Caki2 (cell line): ENCODE results near the gene NFKBIB. TPM values are rescaled to one million over a fixed set of nuclear protein-coding genes. Genes with fewer than 3 reads are reported as not detected.
"Not testable (repeated sequence)": the region's sequence is repeated elsewhere in the genome, so short reads cannot be mapped to it uniquely, and the experiment has no call there.

Source experiments
- DNase-seq: peaks from one replicate; pipeline ENCODE4 v3.0.0-alpha.2; 2015; ENCODE audit warnings: low read depth
- in situ Hi-C: cut with HindIII; loops from 2 replicates; pipeline ENCODE4 v1.10.0; 2016; ENCODE audit warnings: low sequenced_read_pairs, low pct_unique_long_range_greater_than_20kb, mixed read lengths
- total RNA-seq: library from RNA; depleted of rRNA; stranded (reverse); fragments of >200 nt; shearing (Covaris generic); gene quantifications from 2 replicates; pipeline ENCODE4 v1.2.3, GENCODE V29; 2014; ENCODE audit warnings: low replicate concordance

The NFKBIB gene
- total RNA-seq, 1 experiment from 2014 or later = 48.3 TPM

DNA sequence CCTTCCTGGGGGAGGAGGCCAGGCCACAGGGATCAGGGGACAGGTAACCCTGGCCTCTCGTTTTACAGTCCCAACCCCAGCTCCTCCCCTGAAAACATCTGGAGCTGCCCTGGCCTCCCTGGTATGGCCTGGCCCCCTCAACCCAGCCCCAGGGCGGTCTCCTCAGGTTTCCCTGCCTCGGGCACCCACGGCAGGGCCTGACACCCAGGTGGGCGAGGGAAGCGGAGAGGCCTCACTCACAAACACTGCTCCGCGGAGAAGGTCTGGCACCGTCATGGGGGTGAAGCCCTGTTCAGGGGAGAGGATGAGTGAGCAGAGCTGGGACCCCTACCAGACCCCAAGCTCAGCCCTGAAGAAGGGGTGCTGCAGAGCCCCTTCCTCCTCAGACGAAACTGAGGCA lies 18.8 kb downstream of the NFKBIB start:
- in situ Hi-C loops = no loop called here
- DNase-seq = no peak

DNA sequence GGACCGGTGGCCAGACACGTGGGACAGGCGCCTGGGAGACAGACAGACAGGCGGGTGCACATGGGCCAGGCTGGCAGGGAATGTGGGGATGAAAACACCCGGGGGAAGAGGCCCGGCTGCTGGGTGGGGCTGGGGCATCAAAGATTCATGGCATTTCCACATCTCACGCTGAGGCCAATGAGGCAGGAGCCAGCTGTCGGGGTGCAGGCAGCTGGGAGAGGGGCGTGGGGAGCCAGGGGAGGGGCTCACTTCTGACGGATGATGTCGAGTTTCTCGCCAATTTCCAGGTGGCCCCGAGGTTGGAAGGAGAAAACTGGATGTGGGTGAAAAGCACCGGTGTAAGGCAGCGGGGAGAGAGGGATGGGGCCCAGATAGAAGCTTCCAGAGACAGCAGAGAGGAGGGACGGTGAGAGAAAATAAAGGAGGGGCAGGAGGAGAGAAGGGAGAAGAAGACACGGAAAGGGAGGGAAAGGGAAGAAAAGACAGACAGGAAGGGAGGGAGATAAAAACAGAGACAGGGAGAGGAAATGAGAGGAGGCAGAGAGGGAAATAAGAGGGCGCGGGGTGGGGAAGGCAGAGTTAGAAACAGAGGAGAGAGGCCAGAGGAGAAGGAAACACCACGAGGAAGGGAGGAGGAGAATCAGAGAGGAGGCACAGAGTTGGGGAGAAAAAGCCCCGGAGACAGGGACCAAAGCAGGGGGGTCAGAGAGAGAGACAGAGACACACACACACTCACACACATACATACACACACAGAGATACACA lies 20.2 kb downstream of the NFKBIB start:
- in situ Hi-C loops = no loop called here

DNA sequence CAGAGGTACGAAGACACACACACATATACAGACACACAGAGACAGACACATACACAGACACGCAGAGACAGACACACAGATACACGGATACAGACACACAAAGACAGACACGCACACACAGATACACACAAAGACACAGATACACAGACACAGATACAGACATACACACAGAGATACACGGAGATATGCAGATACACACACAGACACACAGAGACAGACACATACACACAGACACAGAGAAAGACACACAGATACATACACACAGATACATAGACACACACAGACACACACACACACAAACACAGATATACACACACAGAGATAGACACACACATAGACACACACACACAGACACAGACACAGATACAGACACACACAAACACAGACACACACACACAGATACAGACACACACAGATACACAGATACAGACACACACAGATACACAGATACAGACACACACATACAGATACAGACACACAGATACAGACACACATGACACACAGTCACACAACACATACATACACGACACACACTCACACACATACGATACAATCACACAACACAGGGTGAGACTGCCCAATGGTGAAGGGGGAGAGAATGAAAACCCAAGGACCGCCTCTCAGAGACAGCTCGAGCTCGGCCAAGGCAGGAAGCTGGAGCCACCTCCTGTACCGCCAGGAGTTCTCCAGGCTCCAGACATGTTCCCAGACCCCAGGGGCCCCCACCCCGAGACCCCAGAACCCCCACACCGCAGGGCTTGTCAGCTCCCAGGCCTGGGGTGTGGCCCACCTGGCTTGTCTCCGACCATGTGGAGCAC lies 21.0 kb downstream of the NFKBIB start:
- no peak for DNase-seq
- in situ Hi-C loops = no loop called here

More for the DNA sequence above, 20.2 kb downstream of the NFKBIB start:
- no peak for DNase-seq

DNA sequence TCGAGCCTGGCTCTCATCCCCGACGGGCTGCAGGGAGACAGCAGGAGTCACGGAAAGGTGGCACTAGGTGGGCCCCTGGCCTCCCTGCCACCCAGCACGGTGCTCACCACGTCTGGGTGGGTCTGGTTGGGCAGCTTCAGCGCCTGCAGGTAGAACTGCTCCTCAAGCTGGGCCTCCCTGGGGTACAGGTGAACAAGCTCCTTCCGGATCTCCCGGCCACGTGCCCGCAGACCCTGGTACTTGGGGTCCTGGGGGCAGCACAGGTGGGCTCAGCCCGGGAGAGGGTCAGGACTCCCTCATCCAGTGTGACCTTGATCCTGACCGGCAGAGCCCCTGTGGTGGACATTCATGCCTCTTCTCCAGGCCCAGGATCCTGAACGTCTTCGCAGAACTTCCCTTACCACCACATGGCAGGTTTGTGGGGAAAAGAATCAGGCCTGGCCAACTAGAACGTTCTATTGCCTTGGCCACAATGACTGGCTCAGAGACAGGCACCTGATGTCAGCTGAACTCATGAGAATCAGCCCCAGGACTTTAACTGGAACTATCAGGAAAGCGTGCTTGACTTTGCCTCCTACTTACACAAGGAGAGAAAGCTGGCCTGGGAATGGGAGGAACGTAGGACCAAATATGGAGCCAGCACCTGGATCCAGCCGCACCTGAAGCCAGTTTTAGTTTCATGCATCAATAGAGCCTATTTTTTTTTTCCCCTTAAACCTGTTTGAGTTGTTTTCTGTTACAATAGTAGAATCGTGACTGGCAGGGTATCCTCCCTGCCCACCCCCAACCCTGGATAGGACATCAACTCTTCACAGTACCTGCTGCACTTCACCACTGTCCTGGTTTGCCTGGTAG lies 21.9 kb downstream of the NFKBIB start:
- in situ Hi-C loops = no loop called here
- DNase-seq = no peak

DNA sequence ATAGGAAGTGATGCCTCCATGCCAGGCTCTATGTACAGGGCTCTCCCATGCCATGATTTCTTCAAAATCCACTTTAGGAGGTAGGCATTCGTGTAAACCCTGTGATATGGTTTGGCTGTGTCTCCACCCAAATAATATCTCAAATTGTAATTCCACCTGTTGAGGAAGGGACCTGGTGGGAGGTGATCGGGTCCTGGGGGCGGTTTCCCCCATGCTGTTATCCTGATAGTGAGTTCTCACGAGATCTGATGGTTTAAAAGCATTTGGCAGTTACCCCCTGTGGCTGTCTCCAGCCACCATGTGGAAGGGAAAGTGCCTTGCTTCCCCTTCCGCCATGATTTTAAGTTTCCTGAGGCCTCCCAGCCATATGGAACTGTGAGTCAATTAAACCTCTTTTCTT lies 22.7 kb downstream of the NFKBIB start:
- DNase-seq = no peak
- in situ Hi-C loops = no loop called here

DNA sequence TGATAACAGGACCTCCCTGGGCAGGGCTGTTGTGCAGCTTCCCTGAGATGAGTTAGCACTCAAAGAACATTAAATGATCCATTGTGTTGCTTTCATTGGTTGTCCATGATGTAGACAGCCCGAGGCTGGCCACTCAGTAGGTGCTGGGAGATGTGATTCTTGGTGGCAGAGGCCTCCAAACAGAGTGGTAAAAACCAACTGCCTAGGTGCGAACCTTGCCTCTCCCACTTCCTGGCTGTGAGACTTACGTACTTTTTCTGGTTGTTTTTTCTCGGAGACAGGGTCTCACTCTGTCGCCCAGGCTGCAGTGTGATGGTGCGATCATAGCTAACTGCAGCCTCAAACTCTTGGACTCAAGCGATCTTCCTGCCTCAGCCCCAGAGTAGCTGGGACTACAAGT lies 24.6 kb downstream of the NFKBIB start:
- in situ Hi-C loops = no loop called here
- DNase-seq = no peak

DNA sequence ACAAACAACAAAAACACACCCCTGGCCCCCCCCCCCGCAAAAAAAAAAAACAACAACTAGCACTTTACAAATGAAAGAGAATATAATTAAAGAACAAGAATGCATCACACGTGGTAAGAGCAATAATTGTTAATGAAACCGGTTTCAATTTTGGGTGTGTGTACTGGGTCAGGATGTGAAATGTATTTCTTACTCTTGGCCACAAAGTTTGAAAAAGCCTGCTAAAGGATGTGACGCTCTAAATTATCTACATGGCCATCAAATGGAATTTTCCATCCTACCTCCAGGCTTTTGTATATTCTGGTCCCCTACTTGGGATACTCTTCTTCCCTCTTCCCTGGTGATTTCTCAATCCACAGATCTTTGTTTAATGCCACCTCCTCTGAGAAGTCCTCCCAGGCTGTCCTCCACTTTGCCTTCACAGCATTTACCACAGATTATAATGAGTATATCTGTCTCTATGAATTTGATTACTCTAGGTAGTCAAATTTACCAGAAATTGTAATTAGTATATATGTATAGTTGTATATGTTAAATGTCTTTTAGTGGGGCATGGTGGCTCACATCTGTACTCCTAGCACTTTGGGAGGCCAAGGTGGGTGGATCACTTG lies 28.7 kb downstream of the NFKBIB start:
- in situ Hi-C loops = no loop called here
- no peak for DNase-seq

DNA sequence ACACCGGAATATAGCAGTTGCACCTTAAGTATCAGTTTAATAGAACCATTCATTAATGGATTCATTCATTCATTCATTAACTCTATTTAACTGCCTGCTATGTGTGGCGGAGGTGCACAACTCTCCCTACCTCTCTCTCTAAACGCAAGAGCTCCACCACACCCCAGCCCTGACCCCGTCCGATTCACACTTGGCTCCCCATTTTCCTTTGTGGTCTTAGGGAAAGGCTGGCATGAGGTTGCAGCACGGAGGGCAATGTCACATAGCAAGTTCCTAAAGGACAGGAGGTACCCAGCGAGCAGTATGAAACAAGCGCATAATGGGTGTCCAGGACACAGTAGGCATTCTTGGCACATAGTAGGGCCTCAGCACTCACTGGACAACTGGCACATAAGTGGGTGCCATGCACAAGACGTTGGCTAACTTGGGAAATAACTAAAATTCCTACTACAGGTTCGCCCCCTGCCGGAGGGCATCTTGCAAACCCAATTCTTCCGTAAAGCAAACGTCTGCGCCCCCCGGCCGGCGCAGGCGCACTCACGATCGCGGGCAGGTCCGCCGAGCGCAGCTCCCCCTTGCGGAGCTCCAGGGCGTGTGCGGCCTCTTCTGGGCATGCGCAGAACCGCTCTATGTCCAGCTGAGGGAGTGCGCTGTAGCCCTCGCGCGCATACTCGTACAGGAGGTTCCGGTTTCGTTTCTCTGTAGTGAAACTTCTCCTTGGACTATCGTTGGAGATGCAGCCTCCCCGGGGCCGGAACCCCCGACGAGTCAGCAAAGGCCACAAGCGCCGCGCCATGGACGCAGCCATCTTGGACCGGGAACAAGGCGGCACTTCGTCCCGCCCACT lies 30.4 kb downstream of the NFKBIB start, which contains the start of gene SARS2:
SARS2 (minus strand) TSS at position 835 of the 847 bp plus-strand sequence; CDS start at position 808, 27 bp downstream.
- in situ Hi-C loops = no loop called here
- no peak for DNase-seq

DNA sequence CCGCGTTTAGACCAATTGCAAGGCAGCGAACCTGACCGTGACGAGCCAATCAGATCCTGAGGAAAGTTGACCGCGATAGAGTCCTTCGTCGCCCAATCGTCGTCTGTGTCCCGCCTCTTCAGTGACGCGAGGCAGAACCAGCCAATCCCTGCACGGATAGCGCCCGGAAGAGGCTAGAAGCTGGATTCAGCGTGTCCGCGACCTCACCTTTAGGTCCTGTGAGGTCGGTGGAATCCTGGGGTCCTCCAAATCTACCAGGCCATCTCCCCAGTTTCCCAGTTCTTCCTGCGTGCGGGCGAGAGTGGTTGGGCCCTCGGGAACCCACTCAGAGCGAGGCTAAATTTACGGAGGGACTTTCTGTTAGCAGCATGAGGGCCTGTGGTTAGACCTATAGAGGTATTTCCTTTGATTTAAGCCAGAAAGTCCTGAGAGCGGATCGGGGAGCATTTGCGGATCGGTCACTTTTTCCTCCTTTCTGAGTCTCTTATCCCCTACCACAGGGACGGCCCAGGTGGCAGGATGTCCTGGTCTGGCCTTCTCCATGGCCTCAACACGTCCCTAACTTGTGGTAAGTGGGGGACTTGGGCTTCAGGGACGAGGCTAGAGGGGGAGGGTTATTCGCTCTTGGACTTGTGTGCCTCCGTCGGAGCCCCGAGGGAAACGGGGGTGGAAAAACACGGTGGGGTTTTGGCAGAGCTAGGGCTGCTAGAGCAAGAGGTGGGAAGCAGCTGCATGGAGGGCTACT lies 31.2 kb downstream of the NFKBIB start, which contains the start of gene MRPS12:
MRPS12 (plus strand) TSS at position 169 of the 745 bp plus-strand sequence; CDS start at position 520, 351 bp downstream.
- in situ Hi-C loops = no loop called here
- peak; percentile 99 for DNase-seq

DNA sequence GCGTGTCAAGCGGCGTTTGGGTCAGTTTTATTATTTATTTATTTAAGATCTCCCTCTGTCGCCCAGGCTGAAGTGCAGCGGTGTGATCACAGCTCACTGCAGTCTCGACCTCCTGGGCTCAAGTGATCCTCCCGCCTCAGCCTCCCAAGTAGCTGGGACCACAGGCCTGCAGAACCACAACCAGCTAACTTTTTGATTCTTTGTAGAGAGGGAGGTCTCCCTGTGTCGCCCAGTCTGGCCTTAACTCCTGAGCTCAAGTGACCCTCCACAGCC lies 31.7 kb downstream of the NFKBIB start:
- DNase-seq = no peak
- in situ Hi-C loops = no loop called here

DNA sequence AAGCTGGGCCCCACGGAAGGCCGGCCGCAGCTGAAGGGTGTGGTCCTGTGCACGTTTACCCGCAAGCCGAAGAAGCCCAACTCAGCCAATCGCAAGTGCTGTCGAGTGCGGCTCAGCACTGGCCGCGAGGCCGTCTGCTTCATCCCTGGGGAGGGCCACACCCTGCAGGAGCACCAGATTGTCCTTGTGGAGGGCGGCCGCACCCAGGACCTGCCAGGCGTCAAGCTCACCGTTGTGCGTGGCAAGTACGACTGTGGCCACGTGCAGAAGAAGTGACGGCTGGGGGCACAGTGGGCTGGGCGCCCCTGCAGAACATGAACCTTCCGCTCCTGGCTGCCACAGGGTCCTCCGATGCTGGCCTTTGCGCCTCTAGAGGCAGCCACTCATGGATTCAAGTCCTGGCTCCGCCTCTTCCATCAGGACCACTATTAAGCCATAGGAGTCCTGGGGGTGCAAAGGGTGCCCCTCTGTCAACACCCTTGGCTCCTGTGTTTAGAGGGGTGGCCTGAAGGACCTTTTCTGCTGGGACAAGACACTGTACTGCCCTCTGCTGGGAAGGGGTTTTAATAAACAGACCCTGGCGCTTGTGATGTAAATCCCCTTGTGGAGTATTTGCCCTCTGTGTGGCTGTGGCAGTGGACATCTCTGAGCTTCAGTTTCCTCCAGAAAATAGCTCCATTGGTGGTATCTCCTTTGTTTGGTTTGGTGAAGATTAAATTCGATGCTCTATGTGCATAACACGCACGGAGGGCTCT lies 32.8 kb downstream of the NFKBIB start:
- in situ Hi-C loops = no loop called here
- no peak for DNase-seq

DNA sequence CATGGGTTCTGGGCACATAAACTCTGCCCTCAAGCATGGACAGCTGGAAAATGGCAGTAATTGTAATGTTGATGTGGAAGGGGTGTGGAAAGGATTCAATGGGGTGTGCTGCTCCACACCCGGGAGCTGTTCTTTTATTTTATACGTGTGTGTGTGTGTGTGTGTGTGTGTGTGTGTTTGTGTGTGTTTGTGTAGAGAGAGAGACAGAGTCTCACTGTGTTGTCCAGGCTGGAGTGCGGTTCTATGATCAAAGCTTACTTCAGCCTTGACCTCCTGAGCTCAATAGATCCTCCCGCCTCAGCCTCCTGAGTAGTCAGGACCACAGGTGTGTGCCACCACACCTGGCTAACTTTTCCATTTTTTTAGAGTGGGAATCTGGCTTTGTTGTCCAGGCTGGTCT lies 33.8 kb downstream of the NFKBIB start:
- in situ Hi-C loops = no loop called here
- no peak for DNase-seq

DNA sequence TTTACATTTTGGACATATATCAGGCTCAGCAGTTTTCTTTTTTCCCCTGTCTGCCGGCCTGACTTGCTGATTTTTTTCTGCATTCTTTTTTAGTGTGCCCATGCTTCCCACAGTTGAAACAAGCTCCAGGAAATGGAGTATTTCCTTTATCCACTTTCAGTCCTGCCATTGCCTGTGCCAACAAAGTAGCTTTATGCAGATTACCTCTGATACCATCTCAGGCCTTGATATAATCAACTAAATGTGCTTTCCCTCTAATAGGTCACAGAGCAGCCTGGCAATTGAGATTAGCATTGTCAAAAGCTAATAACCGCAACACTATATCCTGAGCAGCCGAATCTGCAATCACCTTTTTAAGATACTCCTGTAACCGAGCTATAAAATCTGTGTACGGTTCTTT lies 40.2 kb downstream of the NFKBIB start:
- DNase-seq = no peak
- in situ Hi-C loops = no loop called here

DNA sequence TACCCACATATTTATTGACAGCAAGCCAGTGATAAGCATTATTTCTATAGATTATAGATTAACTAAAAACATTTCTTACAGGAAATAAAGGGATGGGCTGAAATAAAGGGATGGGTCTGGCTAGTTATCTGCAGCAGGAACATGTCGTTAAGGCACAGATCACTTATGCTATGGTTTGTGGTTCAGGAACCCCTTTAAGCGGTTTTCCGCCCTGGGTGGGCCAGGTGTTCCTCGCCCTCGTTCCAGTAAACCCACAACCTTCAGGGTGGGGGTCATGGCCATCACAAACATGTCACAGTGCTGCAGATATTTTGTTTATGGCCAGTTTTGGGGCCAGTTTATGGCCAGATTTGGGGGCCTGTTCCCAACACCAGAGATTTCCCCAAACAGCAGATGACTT lies 41.7 kb downstream of the NFKBIB start:
- in situ Hi-C loops, DNase-seq: not testable (repeated sequence)

DNA sequence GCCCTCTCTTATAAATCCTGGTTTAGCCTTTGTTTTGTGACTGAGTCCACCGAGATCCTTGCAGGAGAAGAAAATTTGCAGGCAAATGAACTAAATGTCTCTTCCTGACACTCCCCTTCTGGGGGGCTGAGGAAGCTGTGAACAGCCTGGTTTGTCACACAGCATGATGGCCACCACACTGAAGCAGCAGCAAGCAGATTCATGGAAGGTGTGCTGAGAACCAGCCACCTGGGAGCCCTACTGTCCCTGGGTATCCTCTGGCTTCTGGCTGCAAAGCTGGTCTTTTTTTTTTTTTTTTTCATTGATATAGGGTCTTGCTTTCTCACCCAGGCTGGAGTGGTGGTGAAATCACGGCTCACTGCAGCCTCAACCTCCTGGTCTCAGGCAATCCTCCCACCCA lies 42.2 kb downstream of the NFKBIB start:
- in situ Hi-C loops = no loop called here
- DNase-seq = no peak

DNA sequence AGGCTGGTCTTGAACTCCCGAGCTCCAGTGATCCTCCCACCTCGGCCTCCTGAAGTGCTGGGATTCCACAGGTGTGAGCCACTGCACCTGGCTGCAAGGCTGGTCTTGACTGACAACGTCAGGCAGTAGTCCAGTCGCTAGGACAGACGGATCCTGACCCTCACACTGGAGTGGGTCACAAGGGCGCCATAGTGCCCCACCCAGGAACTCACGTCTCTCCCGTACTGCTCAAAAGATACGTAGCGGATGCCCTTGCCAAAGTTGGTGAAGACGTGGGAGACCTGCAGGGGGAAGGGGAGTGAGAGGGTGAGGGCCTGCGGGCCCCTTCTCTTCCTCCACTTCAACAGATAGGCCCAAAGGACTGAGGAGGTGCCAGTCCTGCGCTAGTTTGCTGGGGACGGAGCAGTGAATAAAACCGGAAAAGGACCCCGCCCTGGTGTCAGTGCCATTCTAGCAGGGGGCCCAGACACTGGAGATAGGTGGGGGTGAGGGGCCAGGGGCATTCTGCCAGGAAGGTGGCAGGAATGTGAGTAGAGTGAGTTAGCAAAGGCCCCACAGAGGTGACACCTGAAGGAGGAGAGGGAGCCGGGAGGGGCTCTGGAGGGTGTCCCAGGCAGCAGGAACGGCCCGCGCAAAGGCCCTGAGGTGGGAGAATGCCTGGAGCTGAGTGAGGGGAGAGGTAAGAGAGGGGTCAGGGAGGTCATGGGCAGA lies 42.9 kb downstream of the NFKBIB start:
- in situ Hi-C loops = no loop called here
- DNase-seq = no peak
